H1 (cell line): ENCODE measurements around the gene CRNKL1. TPM values are rescaled to one million over a fixed set of nuclear protein-coding genes. Genes with fewer than 3 reads are reported as not detected.

Experiments
- ATF3 ChIP-seq: IDR thresholded peaks from 2 replicates; pipeline ENCODE4 v1.6.1; 2011; ENCODE audit warnings: low read depth, mild to moderate bottlenecking, low read length; ENCODE audit not compliant: insufficient read depth
- CBX5 ChIP-seq: fragments of 300-800, 300-1000 bp; sonication (generic); IDR thresholded peaks from 2 replicates; pipeline ENCODE4 v1.7.1; 2016; ENCODE audit warnings: antibody characterized with exemption, low read length, low read depth
- CHD7 ChIP-seq: fragments of 300-600 bp; sonication (generic); IDR thresholded peaks from 2 replicates; pipeline ENCODE4 v1.7.1; 2012; ENCODE audit warnings: low read length, moderate library complexity, mild to moderate bottlenecking, inconsistent platforms; ENCODE audit not compliant: insufficient replicate concordance
- FOSL1 ChIP-seq: IDR thresholded peaks from 2 replicates; pipeline ENCODE4 v1.6.1; 2011; ENCODE audit warnings: mild to moderate bottlenecking, low read depth, low read length, moderate library complexity; ENCODE audit not compliant: insufficient read depth
- HDAC2 ChIP-seq, 2 experiments: fragments of 300-600 bp in 1 of 2; sonication (generic) in 1 of 2; IDR thresholded peaks; 2 replicates each; pipeline ENCODE4 v1.6.1; 2011 to 2012; ENCODE audit warnings: low read depth in 2 of 2, low read length in 2 of 2, mild to moderate bottlenecking in 2 of 2, moderate library complexity in 2 of 2, borderline replicate concordance in 1 of 2, inconsistent platforms in 1 of 2
- HDAC6 ChIP-seq: IDR thresholded peaks from one replicate; pipeline ENCODE4 v1.7.1; 2012; ENCODE audit warnings: low read depth, mild to moderate bottlenecking, inconsistent platforms, low read length, moderate library complexity
- SIX5 ChIP-seq: IDR thresholded peaks from 2 replicates; pipeline ENCODE4 v1.6.1; 2011; ENCODE audit warnings: mild to moderate bottlenecking, low read depth, low read length
- TCF12 ChIP-seq: IDR thresholded peaks from 2 replicates; pipeline ENCODE4 v1.6.1; 2011; ENCODE audit warnings: low read depth, mild to moderate bottlenecking, low read length
- polyA plus RNA-seq, 7 experiments: library from polyadenylated mRNA; depleted of rRNA in 3 of 7; stranded (reverse) in 5 of 7; unstranded in 2 of 7; fragments of >200 nt in 5 of 7; fragments of 200-250 nt in 2 of 7; gene quantifications; 1 replicate in 5 of 7; 2 replicates in 1 of 7; 4 replicates in 1 of 7; pipeline versions ENCODE4 v1.2.1 to v1.2.3, GENCODE V29; 2011 to 2013; ENCODE audit warnings: missing spikeins in 2 of 7, mixed read lengths in 2 of 7
- total RNA-seq: library from RNA; stranded (reverse); fragmentation: NEBNext Ultra II Directional; extraction: Animal tissue kit (Norgen Biotek cat#: 25700); gene quantifications from 2 replicates; pipeline ENCODE4 v1.2.1, GENCODE V29; 2021

The CRNKL1 gene
- total and polyA plus RNA-seq, 2 of the 8 experiments (the other 6 are each of a cell fraction or from before 2014, with no cell fraction given), result 4.0 to 26.5 TPM

- TF ChIP-seq CHD7 (no peak), CBX5 (no peak), ATF3 (no peak), SIX5 (no peak), HDAC6 (no peak), TCF12 (no peak), FOSL1 (no peak), HDAC2 (IDR thresholded peaks at IDR 0.05; ENCODE audit: borderline replicate concordance in 1 of 2, low read depth in 2 of 2, low read length in 2 of 2) (no peak)
- TF ChIP-seq, all 59 proteins: peak for 0
Measured at GRCh38 chr20:20085071-20085470, 32.8 kb upstream of the CRNKL1 start (continued).
